Duodenal mucosa (tissue), 2 donors: ENCODE measurements around the gene ABCA9.

Experiments used
- H3K27ac ChIP-seq: one replicate; pipeline ENCODE4 v1.7.0; 2013; ENCODE audit warnings: low read depth, low read length
- H3K27me3 ChIP-seq, 2 donors: one replicate each; pipeline ENCODE4 v1.7.0; 2013; ENCODE audit warnings: low read length in 2 of 2, control low read depth in 1 of 2; ENCODE audit not compliant: insufficient read depth in 2 of 2, control insufficient read depth in 1 of 2
- H3K36me3 ChIP-seq, 2 donors: one replicate each; pipeline ENCODE4 v1.7.0; 2013; ENCODE audit warnings: low read length in 2 of 2, control low read depth in 1 of 2; ENCODE audit not compliant: insufficient read depth in 2 of 2, control insufficient read depth in 1 of 2
- H3K4me1 ChIP-seq, 2 donors: one replicate each; pipeline ENCODE4 v1.7.0; 2013; ENCODE audit warnings: low read length in 2 of 2, control low read depth in 1 of 2; ENCODE audit not compliant: insufficient read depth in 2 of 2, control insufficient read depth in 1 of 2
- H3K4me3 ChIP-seq, 2 donors: one replicate each; pipeline ENCODE4 v1.7.0; 2013; ENCODE audit warnings: low read length in 2 of 2, low read depth in 1 of 2
- H3K9ac ChIP-seq, 2 donors: one replicate each; pipeline ENCODE4 v1.7.0; 2013; ENCODE audit warnings: low read length in 2 of 2, low read depth in 1 of 2
- H3K9me3 ChIP-seq, 2 donors: one replicate each; pipeline ENCODE4 v1.7.0; 2013; ENCODE audit warnings: low read length in 2 of 2, control low read depth in 1 of 2; ENCODE audit not compliant: control insufficient read depth in 1 of 2

ABCA9 gene

GRCh38 chr17:69060822-69061221 lies at the start of gene ABCA9:
Gene ABCA9 (minus strand): TSS chr17:69060927. CDS start chr17:69051126, 9,801 bp downstream.
- H3K9ac ChIP-seq = no peak within 1 kb of the TSS
- no peak within 1 kb of the TSS for H3K27ac ChIP-seq
- H3K4me3 ChIP-seq = no peak within 1 kb of the TSS
- no peaks in the 10 kb centered on the region for H3K36me3 ChIP-seq
- no peaks in the 10 kb centered on the region for H3K27me3 ChIP-seq
- H3K4me1 ChIP-seq = peaks cover 0 to 5% of the 10 kb centered on the region in 2 donors
- no peaks in the 10 kb centered on the region for H3K9me3 ChIP-seq

GRCh38 chr17:69105907-69106730 lies 45.4 kb upstream of the ABCA9 start:
- Histone ChIP-seq H3K36me3 (no peaks in the 10 kb centered on the region), H3K27ac (no peak overlapping the region), H3K4me3 (no peak overlapping the region), H3K27me3 (no peaks in the 10 kb centered on the region), H3K9ac (no peak overlapping the region), H3K9me3 (no peaks in the 10 kb centered on the region), H3K4me1 (no peaks in the 10 kb centered on the region)

GRCh38 chr17:69103557-69104233 lies 43.0 kb upstream of the ABCA9 start:
- Histone ChIP-seq H3K9me3 (no peaks in the 10 kb centered on the region), H3K36me3 (no peaks in the 10 kb centered on the region), H3K9ac (no peak overlapping the region), H3K27ac (no peak overlapping the region), H3K27me3 (no peaks in the 10 kb centered on the region), H3K4me1 (no peaks in the 10 kb centered on the region), H3K4me3 (no peak overlapping the region)

GRCh38 chr17:69098625-69099024 lies 37.9 kb upstream of the ABCA9 start:
- H3K9ac ChIP-seq = no peak overlapping the region
- H3K27me3 ChIP-seq = no peaks in the 10 kb centered on the region
- no peak overlapping the region for H3K4me3 ChIP-seq
- H3K9me3 ChIP-seq = no peaks in the 10 kb centered on the region
- no peaks in the 10 kb centered on the region for H3K36me3 ChIP-seq
- H3K4me1 ChIP-seq = no peaks in the 10 kb centered on the region
- H3K27ac ChIP-seq = no peak overlapping the region

- Histone ChIP-seq H3K27me3 (no peaks in the 10 kb centered on the region), H3K9ac (no peak overlapping the region), H3K9me3 (no peaks in the 10 kb centered on the region), H3K4me3 (no peak overlapping the region), H3K27ac (no peak overlapping the region), H3K4me1 (no peaks in the 10 kb centered on the region), H3K36me3 (no peaks in the 10 kb centered on the region)
Observed at GRCh38 chr17:69096541-69096940, 35.8 kb upstream of the ABCA9 start.

- H3K4me3 ChIP-seq = no peak overlapping the region
- no peak overlapping the region for H3K9ac ChIP-seq
- H3K9me3 ChIP-seq = no peaks in the 10 kb centered on the region
- H3K27me3 ChIP-seq = no peaks in the 10 kb centered on the region
- H3K4me1 ChIP-seq = no peaks in the 10 kb centered on the region
- H3K27ac ChIP-seq = no peak overlapping the region
- H3K36me3 ChIP-seq = no peaks in the 10 kb centered on the region
Observed at GRCh38 chr17:69093995-69094394, 33.3 kb upstream of the ABCA9 start.

- H3K4me3 ChIP-seq = peak overlapping the region in 1 of 2 donors; percentile 28
- no peak overlapping the region for H3K9ac ChIP-seq
- no peaks in the 10 kb centered on the region for H3K36me3 ChIP-seq
- H3K27ac ChIP-seq = no peak overlapping the region
- H3K9me3 ChIP-seq = no peaks in the 10 kb centered on the region
- H3K27me3 ChIP-seq = no peaks in the 10 kb centered on the region
- H3K4me1 ChIP-seq = no peaks in the 10 kb centered on the region
Observed at GRCh38 chr17:69093279-69093789, 32.6 kb upstream of the ABCA9 start.

- H3K27ac ChIP-seq = no peak overlapping the region
- H3K36me3 ChIP-seq = no peaks in the 10 kb centered on the region
- H3K9ac ChIP-seq = no peak overlapping the region
- H3K9me3 ChIP-seq = no peaks in the 10 kb centered on the region
- no peak overlapping the region for H3K4me3 ChIP-seq
- no peaks in the 10 kb centered on the region for H3K27me3 ChIP-seq
- no peaks in the 10 kb centered on the region for H3K4me1 ChIP-seq
Observed at GRCh38 chr17:69090365-69090764, 29.6 kb upstream of the ABCA9 start.

GRCh38 chr17:69088643-69089200 lies 28.0 kb upstream of the ABCA9 start:
- H3K36me3 ChIP-seq = peaks cover 0 to 4% of the 10 kb centered on the region in 2 donors
- no peaks in the 10 kb centered on the region for H3K4me1 ChIP-seq
- H3K27me3 ChIP-seq = no peaks in the 10 kb centered on the region
- H3K27ac ChIP-seq = no peak overlapping the region
- H3K9ac ChIP-seq = no peak overlapping the region
- no peak overlapping the region for H3K4me3 ChIP-seq
- H3K9me3 ChIP-seq = no peaks in the 10 kb centered on the region

GRCh38 chr17:69086641-69087040 lies 25.9 kb upstream of the ABCA9 start:
- Histone ChIP-seq H3K36me3 (peaks cover 0 to 4% of the 10 kb centered on the region in 2 donors), H3K27me3 (no peaks in the 10 kb centered on the region), H3K27ac (no peak overlapping the region)

More at GRCh38 chr17:69086641-69087040, 25.9 kb upstream of the ABCA9 start:
- H3K4me3 ChIP-seq = no peak overlapping the region
- H3K4me1 ChIP-seq = no peaks in the 10 kb centered on the region
- H3K9ac ChIP-seq = no peak overlapping the region
- H3K9me3 ChIP-seq = peaks cover 0 to 4% of the 10 kb centered on the region in 2 donors
